ENCODE results near the gene UVRAG.

DNA sequence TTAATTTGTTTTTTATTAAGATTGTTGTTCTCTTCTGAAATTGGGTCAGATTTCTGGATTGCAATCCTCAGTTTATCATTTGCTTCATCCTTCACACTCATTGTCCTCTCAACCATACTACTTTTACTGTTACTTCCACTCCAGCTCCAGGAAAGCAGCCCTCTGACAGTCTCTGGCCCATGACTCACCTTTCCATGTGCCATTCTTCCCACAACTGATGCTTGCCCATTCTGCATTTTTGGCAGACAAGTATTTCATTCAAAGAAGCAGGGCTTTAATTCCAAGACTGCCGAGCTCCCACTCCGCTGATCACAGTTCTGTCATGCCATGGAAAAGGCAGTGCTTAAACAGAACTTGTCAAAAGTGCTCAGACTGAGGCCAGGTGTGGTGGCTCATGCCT, 252.1 kb downstream of the UVRAG start:
- TF ChIP-seq, protein P1, sequence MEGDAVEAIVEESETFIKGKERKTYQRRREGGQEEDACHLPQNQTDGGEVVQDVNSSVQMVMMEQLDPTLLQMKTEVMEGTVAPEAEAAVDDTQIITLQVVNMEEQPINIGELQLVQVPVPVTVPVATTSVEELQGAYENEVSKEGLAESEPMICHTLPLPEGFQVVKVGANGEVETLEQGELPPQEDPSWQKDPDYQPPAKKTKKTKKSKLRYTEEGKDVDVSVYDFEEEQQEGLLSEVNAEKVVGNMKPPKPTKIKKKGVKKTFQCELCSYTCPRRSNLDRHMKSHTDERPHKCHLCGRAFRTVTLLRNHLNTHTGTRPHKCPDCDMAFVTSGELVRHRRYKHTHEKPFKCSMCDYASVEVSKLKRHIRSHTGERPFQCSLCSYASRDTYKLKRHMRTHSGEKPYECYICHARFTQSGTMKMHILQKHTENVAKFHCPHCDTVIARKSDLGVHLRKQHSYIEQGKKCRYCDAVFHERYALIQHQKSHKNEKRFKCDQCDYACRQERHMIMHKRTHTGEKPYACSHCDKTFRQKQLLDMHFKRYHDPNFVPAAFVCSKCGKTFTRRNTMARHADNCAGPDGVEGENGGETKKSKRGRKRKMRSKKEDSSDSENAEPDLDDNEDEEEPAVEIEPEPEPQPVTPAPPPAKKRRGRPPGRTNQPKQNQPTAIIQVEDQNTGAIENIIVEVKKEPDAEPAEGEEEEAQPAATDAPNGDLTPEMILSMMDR (IDR thresholded peaks at IDR 0.05): no peak
- TF ChIP-seq EP300 (IDR thresholded peaks at IDR 0.05): no peak

Measured in upper lobe of left lung (tissue), 4 donors.